GM13976 (cell line): Measurements from ENCODE around the gene LRSAM1.

Experiments used
- DNase-seq: peaks from one replicate; pipeline ENCODE4 v3.0.0; 2012; ENCODE audit warnings: low spot score
- CTCF ChIP-seq: IDR thresholded peaks from 2 replicates; pipeline ENCODE4 v1.5.1; 2012; ENCODE audit warnings: borderline replicate concordance, mild to moderate bottlenecking; ENCODE audit not compliant: insufficient read depth; ENCODE audit errors: extremely low read depth, missing control alignments, control extremely low read depth
- in situ Hi-C: fragments of 300-500 bp; cut with MboI; formaldehyde crosslinking; loops from one replicate; pipeline ENCODE4 v1.12.0; 2022; ENCODE audit warnings: low sequenced_read_pairs, mixed read lengths, inconsistent platforms; ENCODE audit not compliant: unreplicated experiment

LRSAM1 gene

GRCh38 chr9:127519301-127520166, 68.2 kb downstream of the LRSAM1 start:
- in situ Hi-C loops: no loop called here
- no peak for TF ChIP-seq CTCF
- DNase-seq: peak; percentile 66

GRCh38 chr9:127520941-127521918, 69.9 kb downstream of the LRSAM1 start:
- no peak for TF ChIP-seq CTCF
- no peak for DNase-seq
- in situ Hi-C loops: no loop called here

GRCh38 chr9:127521919-127522304, 70.6 kb downstream of the LRSAM1 start:
- no peak for DNase-seq

GRCh38 chr9:127522727-127523126, 71.4 kb downstream of the LRSAM1 start:
- DNase-seq: no peak
- in situ Hi-C loops: no loop called here
- no peak for TF ChIP-seq CTCF

More at GRCh38 chr9:127521919-127522304, 70.6 kb downstream of the LRSAM1 start:
- in situ Hi-C loops: no loop called here
- no peak for TF ChIP-seq CTCF

GRCh38 chr9:127523312-127523851, 72.1 kb downstream of the LRSAM1 start:
- no peak for TF ChIP-seq CTCF
- in situ Hi-C loops: no loop called here
- DNase-seq: no peak

- TF ChIP-seq CTCF: no peak
- DNase-seq: no peak
- in situ Hi-C loops: no loop called here
Observed at GRCh38 chr9:127524373-127524772, 73.1 kb downstream of the LRSAM1 start.
